GM19324 (cell line): ENCODE measurements around the gene THTPA.
A peak's percentile ranks its signal among the peaks of the same experiment; 100 is the strongest.

Experiments
- ATAC-seq: cut with Tn5 transposase; IDR thresholded peaks from one replicate; pipeline ENCODE4 v1.9.1; 2021; ENCODE audit warnings: mild to moderate bottlenecking, moderate library complexity; ENCODE audit not compliant: unreplicated experiment, low FRiP score

Gene THTPA

DNA sequence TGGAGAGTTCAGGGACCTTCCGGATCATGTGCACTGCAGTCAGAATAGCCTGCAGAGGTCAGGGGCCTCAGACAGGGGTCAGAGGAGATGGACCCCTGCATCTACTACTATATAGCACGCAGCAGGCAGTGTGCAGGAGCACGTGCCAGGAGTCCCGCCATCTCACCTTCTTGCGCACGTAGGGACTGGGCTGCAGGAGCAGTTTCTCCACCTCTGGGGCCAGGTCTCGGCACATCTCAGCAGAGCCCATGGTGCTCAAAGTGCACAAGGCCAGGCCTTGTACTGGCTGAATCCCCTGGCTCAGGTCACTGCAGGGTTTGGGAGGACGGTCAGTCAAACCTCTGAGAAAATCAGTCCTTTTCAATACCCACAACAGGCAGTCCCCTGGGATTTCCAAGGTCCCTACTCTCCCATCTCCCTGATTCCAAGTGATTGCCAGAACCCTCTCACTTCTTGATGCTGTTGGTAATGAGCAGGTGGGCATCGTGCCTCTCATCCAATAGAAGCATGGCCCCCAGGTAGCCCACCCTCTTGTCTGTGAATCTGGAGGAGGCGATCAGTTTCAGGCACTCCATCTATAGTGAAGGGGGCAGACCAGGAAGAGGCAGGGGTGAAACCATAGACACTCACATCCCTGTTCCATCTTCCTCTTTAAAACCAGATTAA is 10.2 kb downstream of the THTPA start:
- ATAC-seq: no peak

DNA sequence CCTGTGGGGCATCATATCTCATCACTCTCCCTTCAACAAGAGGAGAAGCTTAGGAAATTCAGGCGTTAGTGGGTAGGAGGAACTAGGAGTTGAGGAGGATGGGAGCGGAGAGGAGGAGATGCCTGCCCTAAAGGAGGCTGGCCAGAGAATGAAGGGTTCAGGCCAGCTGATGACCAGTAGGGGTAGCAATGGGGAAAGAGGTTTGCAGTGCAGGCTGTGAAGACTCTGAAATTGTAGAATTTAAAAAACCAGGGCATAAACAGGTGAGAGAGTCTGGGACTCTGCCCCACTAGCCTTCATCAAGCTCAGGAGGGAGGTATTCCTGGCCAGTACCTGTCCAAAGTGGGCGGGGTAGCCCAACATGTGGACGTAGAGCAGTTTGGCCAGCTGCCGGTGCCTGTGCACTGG is 10.7 kb downstream of the THTPA start:
- ATAC-seq: peak; percentile 13

DNA sequence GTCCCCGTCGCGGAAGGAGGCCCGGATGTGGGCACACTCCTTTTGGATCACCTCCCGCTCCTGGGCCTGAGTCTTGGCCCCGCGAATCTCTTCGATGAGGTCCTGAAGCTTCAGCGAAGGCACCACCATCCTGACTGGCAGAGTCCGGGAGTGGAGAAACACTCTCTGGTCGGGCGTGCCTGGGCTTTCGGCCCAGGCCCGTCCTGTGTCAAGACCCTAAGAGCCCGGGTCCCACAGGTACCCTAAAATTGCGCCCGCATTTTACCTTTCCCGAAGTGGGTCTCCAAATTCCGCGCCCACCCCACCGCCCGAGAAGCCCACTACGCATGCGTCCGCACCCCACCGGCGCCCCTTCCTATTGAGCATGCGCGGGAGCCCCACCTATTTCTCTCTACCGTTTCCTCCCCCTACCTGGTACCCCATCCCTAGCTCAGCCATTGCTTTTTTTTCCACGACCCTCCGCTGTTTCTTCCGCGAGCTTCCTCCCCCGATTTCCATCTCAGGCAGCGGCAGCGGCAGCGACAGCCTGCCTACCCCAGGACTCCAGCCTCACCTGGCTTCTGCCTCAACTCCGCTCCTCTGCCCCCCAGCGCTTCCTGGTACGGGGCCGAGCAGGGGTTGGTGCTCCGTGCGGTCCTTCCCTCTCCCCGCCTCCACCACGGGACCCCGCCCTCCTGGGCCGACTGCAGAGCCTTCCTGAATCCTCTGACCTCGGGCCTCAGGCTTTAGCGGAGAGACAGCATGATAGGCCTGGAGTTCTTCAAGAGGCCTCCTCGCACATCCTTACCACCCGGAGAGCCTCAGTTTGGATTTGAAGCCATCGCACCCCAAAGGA is 11.3 kb downstream of the THTPA start, which contains the start of gene AP1G2:
TSS of gene AP1G2 (minus strand) at position 606 of the 835 bp plus-strand sequence. CDS start at position 129, 477 bp downstream.
- peak; percentile 90 for ATAC-seq

DNA sequence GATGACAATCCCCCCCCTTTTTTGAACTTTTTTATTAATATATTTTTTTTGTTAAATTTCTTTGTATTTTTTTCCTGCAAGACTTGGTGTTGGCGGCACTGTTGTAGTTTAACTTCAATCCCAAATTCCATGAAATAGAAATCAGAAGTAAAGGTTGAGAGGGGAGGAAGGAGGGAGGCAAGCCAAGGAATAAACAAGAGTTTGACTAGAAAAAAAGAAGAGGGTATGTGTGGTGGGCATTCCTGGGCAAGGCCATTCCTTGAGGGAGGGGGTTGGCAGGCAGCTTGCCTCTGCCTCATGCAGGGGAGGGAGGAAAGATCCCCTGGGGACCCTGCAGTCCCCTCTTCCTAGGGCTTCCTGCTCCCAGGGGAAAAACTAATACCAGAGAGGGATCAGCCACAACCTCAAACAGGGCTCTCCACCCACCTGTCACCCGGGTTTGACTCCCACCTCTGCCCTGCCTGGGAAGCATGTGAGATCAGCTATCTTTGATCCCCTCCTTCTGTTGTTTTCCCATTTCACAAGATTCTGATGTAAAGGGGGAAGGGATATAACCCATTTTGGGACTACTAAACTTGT is 12.0 kb downstream of the THTPA start:
- ATAC-seq: no peak

DNA sequence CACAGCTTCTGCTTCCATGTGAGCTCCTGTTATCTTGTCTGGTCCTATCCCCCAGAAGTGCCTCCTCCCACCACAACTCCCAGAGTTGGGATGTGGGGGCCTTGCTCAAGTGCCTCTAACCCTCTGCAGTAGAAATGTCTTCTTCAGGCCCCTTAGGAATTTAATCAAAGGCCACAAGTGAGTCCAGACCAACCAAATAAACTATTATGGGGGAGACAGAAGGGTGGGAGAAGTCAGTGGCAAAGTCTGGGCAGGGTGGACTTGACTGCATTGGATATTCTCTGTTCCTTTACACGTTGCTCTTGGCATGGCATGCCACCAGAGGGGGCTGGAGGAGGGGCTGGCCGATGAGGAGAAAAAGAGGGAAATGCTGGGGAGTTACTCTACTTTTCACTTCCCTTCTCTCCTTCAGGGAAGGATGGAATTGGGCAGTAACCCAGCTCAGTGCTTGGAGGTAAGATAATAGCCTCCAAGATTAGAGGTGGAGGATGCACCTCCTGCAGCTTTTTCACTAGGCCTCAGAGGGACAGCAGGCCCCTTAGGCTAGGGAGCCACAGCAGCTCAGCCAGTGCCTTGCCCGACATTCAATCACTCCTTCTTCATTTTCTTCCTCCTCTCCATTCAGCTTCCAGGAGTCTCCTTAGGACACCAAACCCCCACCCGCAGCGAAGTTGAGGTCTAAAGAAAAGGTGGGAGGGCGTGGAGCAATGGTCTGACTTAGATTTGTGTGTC is 12.7 kb downstream of the THTPA start:
- no peak for ATAC-seq

DNA sequence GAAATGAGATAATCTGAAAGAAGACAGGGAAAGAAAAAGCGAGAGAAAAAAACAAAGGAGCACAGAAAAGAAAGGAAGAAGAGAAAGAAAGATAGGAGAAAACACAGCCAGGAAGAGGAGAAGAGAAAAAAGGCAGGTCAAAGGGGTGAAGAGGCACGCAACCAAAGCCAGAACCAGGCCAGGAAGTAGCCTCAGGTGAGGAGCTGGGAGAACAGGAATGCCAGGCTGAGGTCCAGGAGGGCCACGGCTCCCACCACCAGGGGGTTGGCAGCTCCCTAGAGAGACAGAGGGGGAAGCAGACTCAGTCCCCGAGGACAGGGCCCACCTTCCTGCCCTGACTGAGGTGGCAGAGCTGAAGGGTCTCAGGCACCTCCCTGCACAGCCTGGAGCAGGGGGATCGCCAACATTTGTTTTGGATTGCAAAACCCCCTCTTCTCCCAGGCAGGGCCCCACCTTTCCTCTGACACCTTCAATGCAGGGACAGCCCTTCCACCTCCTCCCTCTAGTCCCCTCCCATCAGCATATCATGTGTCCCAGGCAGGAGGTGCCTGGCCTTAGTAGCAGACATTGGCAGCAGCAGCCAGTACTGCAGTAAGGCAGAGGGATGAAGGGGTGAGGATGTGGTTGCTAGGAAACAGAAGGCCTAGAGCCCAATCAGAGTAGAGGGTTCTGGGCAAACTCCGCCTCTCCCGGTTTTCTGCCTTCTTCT is 13.5 kb downstream of the THTPA start:
- no peak for ATAC-seq

DNA sequence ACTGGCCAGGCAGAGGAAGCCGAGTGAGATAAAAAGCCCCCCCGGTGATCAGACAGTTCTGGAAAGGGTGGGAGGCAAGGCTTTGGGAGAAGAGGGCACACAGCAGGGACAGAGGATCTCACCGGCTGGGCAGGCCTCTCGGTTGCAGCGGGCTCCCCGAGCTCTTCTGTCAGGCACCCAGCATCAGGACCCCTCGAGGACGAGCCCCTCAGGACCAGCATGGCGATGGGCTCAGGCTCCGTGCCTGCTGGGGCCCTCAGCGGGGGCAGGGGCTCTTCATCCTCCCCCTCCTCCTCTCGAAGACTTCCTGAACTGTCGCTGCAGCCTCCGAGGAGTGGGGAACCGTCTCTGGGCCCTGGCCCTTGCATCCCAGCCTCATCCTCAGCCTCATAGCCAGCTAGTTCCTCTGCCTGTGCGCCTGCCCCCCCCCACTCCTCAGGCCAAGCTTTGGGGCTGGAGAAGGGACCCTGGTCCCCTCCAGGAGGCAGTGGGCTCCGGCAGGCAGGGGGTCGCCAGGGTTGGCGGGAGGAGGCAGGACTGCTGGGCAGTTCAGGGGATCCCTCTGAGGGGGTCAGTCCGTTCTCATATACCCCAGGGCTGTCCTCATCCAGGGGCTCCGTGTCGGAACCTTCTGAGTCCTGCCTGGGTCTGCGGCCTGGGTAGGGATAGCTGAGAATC is 14.9 kb downstream of the THTPA start:
- no peak for ATAC-seq

DNA sequence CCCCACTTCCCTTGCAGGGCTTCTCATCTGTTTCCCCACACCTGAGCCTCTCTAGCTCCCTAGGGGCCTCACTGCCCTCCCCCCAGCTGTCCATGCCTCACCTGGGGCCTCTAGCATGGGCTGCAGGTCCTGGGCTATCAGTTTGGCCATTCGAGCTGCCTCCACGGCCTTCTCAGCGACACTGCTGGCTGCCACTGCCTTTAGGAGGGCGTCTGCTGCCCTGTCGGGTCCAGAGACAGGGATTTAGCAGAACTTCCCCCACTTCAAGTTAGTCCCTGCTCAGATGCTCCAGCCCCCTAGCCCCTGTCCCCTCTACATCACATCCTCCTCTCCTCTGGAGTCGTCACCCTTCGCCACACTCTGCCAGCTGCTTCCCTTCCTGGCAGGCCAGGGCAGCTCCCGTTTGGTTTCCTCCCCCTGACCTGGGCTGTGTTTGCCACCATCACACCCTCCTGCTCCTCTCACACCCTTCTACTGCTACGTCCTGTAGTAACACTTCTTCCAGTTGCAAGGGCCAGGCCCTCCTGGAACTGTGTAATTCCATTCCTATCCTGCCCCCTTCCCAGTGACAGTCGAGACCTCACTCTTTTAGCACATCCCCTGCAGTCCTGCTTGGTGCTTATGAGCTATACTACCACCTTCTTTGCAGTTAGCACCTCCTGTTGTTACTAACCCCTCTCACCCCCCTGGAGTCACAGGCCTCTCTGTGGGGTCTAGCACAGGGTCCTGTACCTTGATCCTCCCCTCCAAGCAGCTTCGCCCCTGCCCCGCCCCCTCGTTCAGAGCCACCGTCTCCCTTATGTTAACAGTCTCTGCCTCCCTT is 15.8 kb downstream of the THTPA start:
- no peak for ATAC-seq

DNA sequence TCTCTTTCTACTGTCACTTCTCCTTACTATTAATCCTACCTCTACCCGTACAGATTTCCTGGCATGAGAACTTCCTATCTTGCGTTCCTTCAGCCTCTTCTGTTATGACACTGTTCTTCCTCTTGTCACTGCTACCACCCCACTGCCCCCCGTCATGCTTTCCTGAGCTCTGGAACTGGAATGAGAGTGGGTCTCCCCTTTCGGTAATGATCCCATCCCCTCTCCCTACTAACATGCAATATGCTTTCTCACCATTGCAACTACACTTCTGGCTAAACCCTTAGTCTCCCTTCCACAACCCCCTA is 16.4 kb downstream of the THTPA start:
- no peak for ATAC-seq

DNA sequence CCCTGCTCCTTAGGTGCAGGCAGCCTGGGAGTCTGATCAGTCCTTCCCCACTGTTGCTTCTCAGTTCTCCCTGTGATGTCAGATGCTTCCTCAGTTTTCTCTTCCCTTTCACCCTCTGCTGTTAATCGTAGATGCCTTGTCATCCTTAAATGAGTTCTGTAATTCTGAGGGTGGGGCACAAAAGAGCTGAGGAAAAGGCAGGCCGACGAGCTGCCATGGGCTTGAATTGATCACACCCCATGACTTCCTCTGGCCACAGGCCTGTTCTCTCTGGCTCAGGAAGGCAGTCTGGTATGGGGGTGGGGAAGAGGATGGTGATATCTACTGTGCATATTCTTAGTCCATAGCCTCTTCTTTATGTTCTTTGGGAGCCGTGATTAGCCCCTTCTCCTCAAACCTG is 16.8 kb downstream of the THTPA start:
- no peak for ATAC-seq

DNA sequence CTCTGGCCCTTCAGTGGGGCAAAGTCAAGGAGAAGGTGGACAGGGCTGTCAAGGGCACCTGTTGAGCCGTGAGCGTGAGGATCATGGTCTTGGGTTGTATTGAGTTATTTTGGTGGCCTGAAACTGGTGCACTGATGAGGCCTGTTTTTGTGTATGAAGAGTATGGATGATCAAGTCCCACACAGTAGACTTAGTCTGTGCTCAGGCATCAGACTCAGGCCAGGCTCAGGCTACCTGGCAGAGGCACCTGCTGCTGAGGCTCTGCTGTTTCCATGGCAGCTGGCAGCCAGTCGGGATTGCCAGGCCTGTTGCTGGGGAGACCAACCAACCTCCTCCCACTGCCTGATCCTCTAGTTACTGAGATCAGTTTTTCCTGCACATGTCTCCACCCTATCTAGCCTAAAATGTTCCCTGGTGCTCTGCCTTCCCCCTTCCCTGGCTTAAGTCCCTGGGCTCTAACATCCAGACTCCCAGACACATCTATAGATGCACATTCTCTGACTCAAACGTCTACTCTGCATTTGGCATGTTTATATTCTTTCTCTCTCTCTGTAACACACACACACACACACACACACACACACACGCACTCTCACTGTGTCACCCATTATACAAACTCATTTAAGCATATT is 17.4 kb downstream of the THTPA start:
- ATAC-seq: no peak

DNA sequence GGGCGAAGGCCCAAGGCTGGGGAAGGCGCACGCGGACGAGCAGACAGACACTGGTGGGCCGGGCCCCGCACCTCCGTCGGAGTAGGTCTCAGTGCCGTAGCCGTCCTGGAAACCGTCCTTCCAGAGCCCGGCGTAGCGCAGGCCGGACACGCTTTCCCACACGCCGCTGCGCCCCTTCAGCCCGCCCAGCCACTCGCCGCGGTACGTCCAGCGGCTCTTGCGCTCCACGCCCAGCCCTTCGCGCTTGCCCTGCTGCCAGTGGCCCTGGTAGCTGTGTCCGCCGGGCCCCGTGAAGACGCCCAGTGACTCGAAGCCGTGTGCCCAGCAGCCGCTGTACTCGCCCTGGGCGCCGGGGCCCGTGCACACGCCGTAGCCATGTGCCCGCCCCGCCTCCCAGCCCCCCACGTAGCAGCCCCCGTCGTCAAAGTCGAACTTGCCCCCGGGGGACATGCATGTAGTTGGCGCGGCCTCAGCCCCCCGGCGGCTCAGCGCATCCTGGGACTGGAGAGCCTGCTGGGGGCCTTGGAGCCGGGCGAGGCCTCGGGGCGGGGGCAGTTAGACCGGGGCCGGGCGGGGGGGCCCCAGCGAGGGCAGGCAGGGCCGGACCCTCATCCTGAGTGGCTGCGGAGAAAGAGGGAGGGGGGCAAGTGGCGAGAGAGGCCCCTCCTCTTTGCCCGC is 21.1 kb downstream of the THTPA start:
- no peak for ATAC-seq

DNA sequence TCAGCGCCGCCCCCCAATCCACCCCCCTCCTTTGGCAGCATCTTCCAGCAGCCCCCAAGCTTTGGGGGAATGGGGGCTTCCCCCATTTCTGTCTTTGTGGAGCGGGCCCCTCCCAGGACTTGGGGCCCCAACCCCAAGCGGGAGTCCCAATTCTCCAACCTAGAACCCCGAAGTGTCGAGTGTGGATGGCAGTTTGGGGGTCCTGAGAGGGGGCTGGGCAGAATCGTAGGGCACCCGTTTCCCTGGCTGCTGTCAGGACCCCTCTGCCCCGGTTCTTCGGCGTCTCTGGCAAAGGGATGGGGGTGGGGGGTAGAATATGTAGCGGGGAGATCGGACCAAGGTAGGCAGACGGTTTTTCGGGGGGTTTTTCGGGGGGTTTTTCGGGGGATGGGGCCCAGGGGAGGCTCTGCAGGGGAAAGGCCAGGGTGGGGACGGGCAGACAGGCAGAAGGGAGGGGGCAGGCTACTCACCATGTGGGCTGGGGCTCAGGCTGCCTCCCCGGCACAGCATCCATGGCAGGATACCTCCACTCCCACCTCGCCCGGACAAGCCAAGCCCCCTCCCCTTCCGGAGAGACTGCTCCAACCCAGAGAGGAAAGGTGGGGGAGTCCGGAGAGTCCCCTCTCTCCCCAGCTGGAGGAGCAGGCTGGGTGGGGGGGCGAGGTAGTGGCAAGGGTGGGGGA is 21.8 kb downstream of the THTPA start:
- no peak for ATAC-seq

DNA sequence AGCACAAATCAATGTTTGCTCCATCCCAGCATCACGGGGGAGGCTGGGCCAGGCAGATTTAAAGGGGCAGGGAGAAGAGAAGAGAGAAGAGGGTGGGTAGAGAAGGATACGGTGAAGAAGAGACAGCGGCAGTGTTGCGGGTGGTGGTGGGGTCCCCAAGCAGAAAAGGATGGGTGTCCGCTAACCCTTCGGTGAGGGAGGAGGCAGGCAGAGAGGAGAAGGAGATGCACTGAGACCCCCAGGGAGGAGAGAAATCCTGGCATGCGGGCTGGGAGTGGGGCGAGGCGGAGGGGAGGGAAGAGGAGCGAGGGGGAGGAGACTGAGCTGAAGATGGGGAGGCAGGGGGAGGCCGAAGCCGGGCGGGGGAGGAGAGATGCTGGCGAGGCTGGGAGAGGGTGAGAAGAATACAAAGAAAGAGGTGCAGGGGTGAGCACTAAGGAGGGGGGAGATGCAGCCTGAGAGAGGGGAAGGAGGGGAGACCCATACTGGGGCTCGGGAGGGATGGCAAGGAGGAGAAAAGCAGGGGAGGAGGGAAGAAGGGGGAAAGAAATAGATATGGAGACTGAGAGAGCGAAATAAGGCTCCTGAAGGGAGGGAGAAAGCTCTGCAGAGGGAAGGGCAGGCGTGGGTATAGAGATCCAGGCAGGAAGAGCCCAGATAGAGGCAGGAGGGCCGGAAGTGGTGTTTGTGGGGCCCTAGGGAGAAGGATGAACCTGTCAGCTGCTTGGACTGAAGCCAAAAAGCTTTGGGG is 22.7 kb downstream of the THTPA start, which contains the start of gene JPH4:
TSS of gene JPH4 (minus strand) at position 231 of the 751 bp plus-strand sequence. CDS start 1,337 bp downstream, outside the sequence.
- no peak for ATAC-seq

DNA sequence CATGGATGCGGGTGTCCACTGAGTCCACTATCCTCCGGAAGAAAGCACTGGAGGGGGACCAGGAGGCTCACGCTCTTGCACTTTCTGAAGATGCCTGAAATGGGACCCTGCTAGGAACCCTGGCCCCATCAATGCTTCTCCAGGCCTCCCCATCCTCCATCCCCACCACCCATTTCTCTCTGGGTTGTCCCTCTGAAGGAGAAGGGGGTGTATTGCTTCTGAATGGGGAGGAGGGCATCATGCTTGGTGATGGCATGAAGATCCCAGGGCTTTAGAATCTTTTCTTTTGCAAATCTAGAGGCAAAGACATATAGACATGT is 23.2 kb downstream of the THTPA start:
- ATAC-seq: no peak

DNA sequence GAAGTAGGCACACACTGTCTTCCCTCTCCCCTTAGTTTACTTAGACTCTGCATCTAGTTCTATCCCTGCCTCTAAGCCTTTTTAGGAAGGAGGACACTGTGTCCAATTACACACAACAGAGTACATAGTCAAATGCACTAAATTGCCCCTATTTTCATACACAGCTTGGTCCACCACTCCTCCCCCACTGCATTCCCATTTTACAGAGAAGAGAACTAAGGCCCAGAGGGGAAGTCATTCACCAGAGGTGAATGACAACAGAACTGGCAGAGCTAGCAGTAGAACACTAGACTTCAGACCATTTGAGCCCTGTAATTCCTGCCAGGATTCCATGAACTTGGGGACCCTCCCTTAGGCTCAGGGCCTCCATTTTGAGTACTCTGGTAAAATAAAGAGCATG is 23.7 kb downstream of the THTPA start:
- no peak for ATAC-seq
